NCI-H1092 treated with DMSO at 0.1 percent for 48 hours (cell line): ENCODE results near the gene DHCR7.

ENCODE experiments used
- DNase-seq: peaks from one replicate; lab custom pipeline; 2025; lab: John Stamatoyannopoulos, UW

The DHCR7 gene

GRCh38 chr11:71456831-71457230, 8.6 kb upstream of the DHCR7 start:
- DNase-seq = no peak

GRCh38 chr11:71456294-71456693, 8.1 kb upstream of the DHCR7 start:
- DNase-seq = no peak

- no peak for DNase-seq
Measured at GRCh38 chr11:71454470-71455113, 6.4 kb upstream of the DHCR7 start.

- DNase-seq = no peak
Measured at GRCh38 chr11:71453918-71454304, 5.7 kb upstream of the DHCR7 start.

GRCh38 chr11:71453037-71453917, 5.1 kb upstream of the DHCR7 start, which contains the start of gene NADSYN1:
TSS of gene NADSYN1 (plus strand) at chr11:71453203. CDS start at chr11:71453297, 94 bp downstream.
- DNase-seq = peak; percentile 95

- DNase-seq = peak; percentile 76
Measured at GRCh38 chr11:71452199-71453036, 4.2 kb upstream of the DHCR7 start.

- DNase-seq = no peak
Measured at GRCh38 chr11:71451596-71452198, 3.5 kb upstream of the DHCR7 start.

GRCh38 chr11:71450939-71451338, 2.7 kb upstream of the DHCR7 start:
- no peak for DNase-seq

- no peak for DNase-seq
Measured at GRCh38 chr11:71450507-71450906, 2.3 kb upstream of the DHCR7 start.

- no peak for DNase-seq
Measured at GRCh38 chr11:71449596-71449995, 1.4 kb upstream of the DHCR7 start.

GRCh38 chr11:71447791-71448256, 369 bp downstream of the DHCR7 start:
- peak; percentile 65 for DNase-seq

GRCh38 chr11:71446942-71447688, 1.1 kb downstream of the DHCR7 start:
- DNase-seq = no peak

- no peak for DNase-seq
Measured at GRCh38 chr11:71446150-71446549, 2.0 kb downstream of the DHCR7 start.

GRCh38 chr11:71444811-71445210, 3.4 kb downstream of the DHCR7 start:
- no peak for DNase-seq

- no peak for DNase-seq
Measured at GRCh38 chr11:71443736-71444445, 4.3 kb downstream of the DHCR7 start.

GRCh38 chr11:71442880-71443279, 5.3 kb downstream of the DHCR7 start:
- DNase-seq = no peak

GRCh38 chr11:71442123-71442522, 6.1 kb downstream of the DHCR7 start:
- DNase-seq = no peak

GRCh38 chr11:71441251-71441650, 6.9 kb downstream of the DHCR7 start:
- DNase-seq = no peak

- DNase-seq = no peak
Measured at GRCh38 chr11:71440021-71440755, 8.0 kb downstream of the DHCR7 start.

GRCh38 chr11:71438650-71439049, 9.5 kb downstream of the DHCR7 start:
- no peak for DNase-seq
